22Rv1 (cell line): ENCODE results near the gene NTRK3.

Experiments used
- H3K27ac ChIP-seq: fragments of 450-650 bp; 2 replicates; pipeline ENCODE4 v1.5.1; 2017
- ZFX ChIP-seq: fragments of 450-650 bp; IDR thresholded peaks from 2 replicates; pipeline ENCODE4 v1.6.1; 2017; ENCODE audit warnings: antibody characterized with exemption, borderline replicate concordance
- TF ChIP-seq, protein P1 (sequence below): fragments of 450-650 bp; IDR thresholded peaks from 2 replicates; pipeline ENCODE4 v1.5.1; 2017; ENCODE audit warnings: mild to moderate bottlenecking

Gene NTRK3

DNA sequence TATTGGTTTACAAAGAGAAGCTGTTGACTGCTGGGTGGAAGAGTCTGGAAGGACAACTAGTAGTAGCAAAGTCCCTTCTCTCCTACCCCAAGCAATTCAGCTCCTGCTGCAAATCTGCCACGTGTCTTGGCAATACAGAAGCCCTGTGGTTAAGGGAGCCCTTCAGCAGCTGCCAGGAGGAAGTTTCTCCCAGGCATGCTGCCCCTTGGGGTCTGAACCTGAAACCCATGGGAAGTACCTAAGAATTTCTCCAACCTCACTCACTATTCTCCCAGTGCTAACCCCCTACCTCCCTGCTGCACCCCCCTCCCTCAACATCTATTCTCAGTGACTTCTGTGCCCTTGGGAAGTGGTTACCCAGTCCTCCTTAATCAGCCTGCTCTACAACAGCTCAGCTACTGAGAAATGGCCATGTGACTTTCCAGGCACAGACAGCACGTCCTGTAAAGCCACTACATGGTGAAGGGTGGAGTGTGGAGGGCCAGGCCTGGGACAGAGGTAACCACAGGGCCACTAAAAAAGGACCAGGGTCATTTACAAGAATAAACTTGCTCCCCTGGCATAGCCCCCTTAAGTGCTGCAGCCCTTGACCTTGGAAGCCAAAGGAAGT, 316.6 kb downstream of the NTRK3 start:
- TF ChIP-seq ZFX: no peak
- TF ChIP-seq, protein P1, sequence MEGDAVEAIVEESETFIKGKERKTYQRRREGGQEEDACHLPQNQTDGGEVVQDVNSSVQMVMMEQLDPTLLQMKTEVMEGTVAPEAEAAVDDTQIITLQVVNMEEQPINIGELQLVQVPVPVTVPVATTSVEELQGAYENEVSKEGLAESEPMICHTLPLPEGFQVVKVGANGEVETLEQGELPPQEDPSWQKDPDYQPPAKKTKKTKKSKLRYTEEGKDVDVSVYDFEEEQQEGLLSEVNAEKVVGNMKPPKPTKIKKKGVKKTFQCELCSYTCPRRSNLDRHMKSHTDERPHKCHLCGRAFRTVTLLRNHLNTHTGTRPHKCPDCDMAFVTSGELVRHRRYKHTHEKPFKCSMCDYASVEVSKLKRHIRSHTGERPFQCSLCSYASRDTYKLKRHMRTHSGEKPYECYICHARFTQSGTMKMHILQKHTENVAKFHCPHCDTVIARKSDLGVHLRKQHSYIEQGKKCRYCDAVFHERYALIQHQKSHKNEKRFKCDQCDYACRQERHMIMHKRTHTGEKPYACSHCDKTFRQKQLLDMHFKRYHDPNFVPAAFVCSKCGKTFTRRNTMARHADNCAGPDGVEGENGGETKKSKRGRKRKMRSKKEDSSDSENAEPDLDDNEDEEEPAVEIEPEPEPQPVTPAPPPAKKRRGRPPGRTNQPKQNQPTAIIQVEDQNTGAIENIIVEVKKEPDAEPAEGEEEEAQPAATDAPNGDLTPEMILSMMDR: no peak
- H3K27ac ChIP-seq: no peak overlapping the region

DNA sequence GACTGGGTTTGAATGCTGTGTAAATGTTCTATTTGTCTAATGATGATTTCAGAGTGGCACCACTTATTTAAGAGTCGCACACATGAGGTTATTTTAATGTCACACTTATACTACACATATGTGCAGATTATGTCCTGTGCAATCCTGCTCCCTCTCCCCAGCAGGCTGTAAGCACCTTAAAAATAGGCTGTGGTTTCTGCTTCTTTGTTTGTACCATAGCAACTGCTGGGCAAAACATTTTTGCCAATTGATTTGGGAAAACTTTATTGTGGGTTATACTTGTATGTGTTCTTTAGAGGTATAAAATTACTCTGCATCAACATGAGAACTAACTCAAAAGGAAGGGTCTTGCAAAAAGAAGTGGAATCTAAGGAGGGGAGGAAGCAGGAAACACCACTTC, 318.5 kb downstream of the NTRK3 start:
- H3K27ac ChIP-seq: no peak overlapping the region
- TF ChIP-seq, protein P1: no peak
- no peak for TF ChIP-seq ZFX

DNA sequence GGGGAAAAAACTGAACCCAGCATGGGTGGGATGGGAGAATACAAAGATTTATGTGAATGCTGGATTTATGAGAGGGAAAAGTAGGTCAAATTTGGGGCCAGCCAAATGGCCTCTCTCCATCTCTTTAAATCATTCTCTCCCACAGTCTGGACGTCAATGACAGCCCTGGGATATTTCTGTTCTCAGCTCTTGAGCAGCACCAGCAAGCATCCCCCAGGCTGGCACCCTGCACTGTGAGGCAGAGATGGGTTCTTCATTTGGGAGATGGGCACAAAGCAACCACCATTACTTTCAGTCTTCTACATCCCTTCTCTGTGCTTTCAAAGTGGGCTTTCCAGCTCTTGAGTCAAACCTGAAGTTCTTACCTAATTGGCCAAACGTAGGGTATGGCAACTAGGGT, 321.0 kb downstream of the NTRK3 start:
- H3K27ac ChIP-seq: no peak overlapping the region

DNA sequence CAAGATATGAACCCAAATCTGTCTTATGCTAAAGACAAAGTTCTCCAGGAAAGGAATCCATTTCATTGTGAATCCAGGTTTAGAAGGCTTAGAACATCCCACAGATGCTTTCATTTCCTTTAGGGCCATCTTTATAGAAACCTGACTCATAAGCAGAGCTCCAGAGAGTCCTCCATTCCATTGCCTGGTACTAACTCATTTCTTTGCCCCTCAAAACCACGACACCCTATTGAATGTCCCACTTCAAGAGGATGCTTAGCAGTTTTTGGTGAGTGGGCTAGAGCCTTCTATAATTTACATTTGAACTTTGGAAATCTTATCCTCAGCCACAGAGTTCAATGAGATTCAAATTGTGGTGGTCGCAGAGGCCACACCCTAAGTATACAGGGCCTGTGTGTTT, 325.0 kb downstream of the NTRK3 start:
- no peak overlapping the region for H3K27ac ChIP-seq
- no peak for TF ChIP-seq ZFX
- TF ChIP-seq, protein P1: no peak

More for the DNA sequence above, 321.0 kb downstream of the NTRK3 start:
- no peak for TF ChIP-seq ZFX
- TF ChIP-seq, protein P1: no peak

DNA sequence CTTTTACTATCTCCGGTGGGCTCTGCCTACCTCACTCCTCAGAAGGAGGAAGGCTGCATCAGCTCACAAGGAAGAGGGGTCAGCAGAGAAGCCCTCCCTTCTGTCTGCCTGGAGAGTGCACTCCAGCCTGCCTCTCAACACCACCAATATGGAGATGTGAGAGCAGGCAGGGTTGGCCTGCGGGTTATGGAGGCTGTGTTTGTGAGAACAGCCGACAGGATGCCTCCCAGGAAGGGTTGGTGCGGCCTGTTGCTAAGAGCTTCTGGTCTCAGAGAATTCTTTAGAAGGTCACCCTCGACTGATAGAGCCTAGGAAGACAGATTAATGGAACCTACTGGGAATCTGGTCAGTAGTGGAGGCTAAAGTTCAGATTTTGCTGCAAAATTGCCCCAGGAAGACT, 326.1 kb downstream of the NTRK3 start:
- TF ChIP-seq, protein P1: no peak
- no peak for TF ChIP-seq ZFX
- no peak overlapping the region for H3K27ac ChIP-seq

DNA sequence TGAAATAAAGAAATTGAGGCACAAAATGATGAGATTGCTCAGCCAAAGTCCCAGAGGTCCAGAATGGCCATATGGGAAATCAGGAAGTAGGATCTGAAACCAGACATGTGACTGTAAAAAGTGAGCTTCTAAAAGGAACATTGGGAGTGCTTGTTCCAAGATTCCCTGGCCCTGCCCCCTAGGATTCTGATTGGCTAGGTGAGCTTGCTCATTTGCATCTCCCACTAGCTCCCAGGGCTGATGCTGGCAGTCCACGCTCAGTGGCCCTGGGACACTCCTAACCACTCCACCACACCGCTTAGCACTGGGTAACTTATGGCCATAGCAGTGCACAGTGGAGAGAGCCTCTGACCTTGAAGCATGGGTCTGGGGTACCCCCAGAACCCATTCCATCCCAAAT, 326.7 kb downstream of the NTRK3 start:
- H3K27ac ChIP-seq: no peak overlapping the region
- TF ChIP-seq, protein P1: no peak
- TF ChIP-seq ZFX: no peak

DNA sequence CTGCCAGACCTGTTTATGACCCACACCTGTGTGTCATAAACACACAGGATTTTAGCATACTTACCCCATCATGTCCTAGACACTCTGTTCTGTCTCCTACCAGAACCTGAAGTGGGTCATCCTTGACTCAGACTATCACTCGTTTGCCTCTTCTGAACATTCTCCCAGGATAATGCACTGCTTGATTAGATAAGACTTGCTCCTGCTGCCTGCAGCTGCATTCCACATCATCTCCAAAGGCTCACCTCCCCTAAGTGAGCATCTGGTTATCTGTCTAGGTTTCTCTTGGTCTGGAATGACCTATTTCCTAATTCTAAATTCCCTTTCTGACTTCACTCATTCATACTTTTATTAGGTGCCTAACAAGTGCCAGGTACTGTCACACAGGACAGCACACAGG, 332.1 kb downstream of the NTRK3 start:
- no peak for TF ChIP-seq ZFX
- TF ChIP-seq, protein P1: no peak
- H3K27ac ChIP-seq: no peak overlapping the region
